HL-60 (cell line): ENCODE data around the gene STMN1.

ENCODE experiments used
- DNase-seq, 2 experiments: peaks; one replicate each; pipeline ENCODE4 v3.0.0-alpha.2; 2010 to 2020; ENCODE audit warnings: low read depth in 1 of 2, low spot score in 1 of 2
- H3K27ac ChIP-seq: fragments of 250-450 bp; sonication (Bioruptor Pico); replicated peaks from 2 replicates; pipeline ENCODE4 v1.5.1; 2020; ENCODE audit warnings: mild to moderate bottlenecking, moderate library complexity
- H3K27me3 ChIP-seq: fragments of 250-450 bp; sonication (Bioruptor Pico); 2 replicates; pipeline ENCODE4 v1.5.1; 2021; ENCODE audit warnings: mild to moderate bottlenecking, moderate library complexity; ENCODE audit not compliant: insufficient read depth, poor library complexity, severe bottlenecking
- H3K4me3 ChIP-seq: replicated peaks from 2 replicates; pipeline ENCODE4 v1.5.1; 2011; ENCODE audit warnings: mild to moderate bottlenecking, control low read depth, low read length; ENCODE audit not compliant: insufficient read depth
- CTCF ChIP-seq: IDR thresholded peaks from one replicate; pipeline ENCODE4 v1.5.1; 2011; ENCODE audit warnings: low read length, control low read depth, inconsistent platforms; ENCODE audit not compliant: insufficient read depth
- GABPA ChIP-seq: IDR thresholded peaks from 2 replicates; pipeline ENCODE4 v1.6.1; 2012; ENCODE audit warnings: low read depth
- POLR2AphosphoS5 ChIP-seq: IDR thresholded peaks from 2 replicates; pipeline ENCODE4 v1.6.1; 2012; ENCODE audit warnings: low read depth
- REST ChIP-seq: IDR thresholded peaks from 2 replicates; pipeline ENCODE4 v1.6.1; 2012; ENCODE audit warnings: low read depth; ENCODE audit not compliant: insufficient replicate concordance
- SPI1 ChIP-seq: IDR thresholded peaks from 2 replicates; pipeline ENCODE4 v1.6.1; 2012; ENCODE audit warnings: low read depth, mild to moderate bottlenecking, borderline replicate concordance

STMN1 gene

DNA sequence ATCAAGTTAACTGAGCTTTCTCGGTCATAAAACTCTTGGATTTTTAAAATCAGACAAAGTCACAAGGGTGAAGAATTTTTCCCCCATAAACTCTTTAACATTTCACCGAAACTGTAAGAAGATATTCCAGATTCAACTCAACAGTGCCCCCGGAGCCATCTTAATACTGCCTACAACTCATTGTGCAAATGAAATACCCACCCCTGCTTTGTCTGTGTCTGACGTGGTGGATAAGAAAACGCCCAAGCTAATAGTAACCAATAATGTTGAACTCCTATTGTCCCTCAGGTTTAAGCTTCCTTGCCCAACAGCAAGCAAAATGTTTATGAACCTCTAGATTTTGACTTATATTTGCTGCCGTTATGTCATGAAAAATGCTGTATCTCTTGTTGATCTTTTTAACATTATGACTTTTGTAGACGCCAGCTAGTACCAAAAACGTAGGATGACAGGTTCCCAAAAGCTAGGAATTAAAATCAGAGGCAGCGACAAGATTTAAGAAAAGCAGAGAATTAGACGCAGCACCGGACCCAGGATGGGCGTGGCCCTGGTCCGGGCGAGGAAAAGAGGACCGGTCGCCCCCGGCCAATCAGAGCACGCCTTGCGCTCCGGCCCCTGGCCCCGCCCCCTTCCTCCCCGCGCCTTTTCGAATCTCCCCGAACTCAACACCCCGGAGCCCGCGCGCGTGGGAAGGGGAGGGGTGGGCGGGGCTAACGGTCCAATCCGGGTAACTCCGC, 1.1 kb downstream of the STMN1 start:
- Histone ChIP-seq H3K27ac (peak overlapping the region; percentile 96), H3K4me3 (peak overlapping the region; percentile 83), H3K27me3 (no peaks in the 10 kb centered on the region)
- peak; percentile 73 to 97 for DNase-seq
- TF ChIP-seq SPI1: no peak
- 0 out of 2 replicates have a peak, but pooled peaks have one; percentile 16 for TF ChIP-seq POLR2AphosphoS5

GRCh38 chr1:25903986-25904385, 2.2 kb downstream of the STMN1 start:
- Histone ChIP-seq H3K27me3 (no peaks in the 10 kb centered on the region), H3K4me3 (peak overlapping the region; percentile 83), H3K27ac (no peak overlapping the region)
- TF ChIP-seq GABPA (no peak), REST (no peak), SPI1 (no peak), CTCF (no peak), POLR2AphosphoS5 (no peak)
- DNase-seq: no peak

DNA sequence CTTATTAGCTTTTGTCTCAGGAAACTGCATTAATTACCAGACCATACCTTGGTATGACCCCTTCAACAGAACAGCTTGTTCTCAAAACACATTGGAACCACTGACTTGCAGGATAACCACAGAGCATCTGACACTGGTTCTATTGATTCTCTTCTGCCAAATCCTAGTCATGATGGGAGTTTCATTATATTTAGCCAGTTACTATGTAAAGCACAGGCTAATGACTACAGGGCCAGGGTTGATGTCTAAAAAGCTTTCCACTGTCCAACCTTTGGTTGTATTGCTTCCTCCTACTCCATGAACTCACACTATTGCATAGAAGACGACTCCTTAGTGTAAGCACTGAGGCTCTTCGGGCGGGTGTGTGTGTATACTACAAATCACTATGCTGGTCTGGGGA, 3.8 kb downstream of the STMN1 start:
- Histone ChIP-seq H3K4me3 (no peak overlapping the region), H3K27ac (no peak overlapping the region), H3K27me3 (no peaks in the 10 kb centered on the region)
- TF ChIP-seq POLR2AphosphoS5 (no peak), GABPA (no peak), REST (no peak), CTCF (no peak), SPI1 (no peak)
- no peak for DNase-seq

GRCh38 chr1:25900219-25900618, 6.0 kb downstream of the STMN1 start:
- no peak overlapping the region for H3K27ac ChIP-seq
- H3K27me3 ChIP-seq: no peaks in the 10 kb centered on the region
- H3K4me3 ChIP-seq: no peak overlapping the region
- DNase-seq: no peak
- TF ChIP-seq REST: no peak
- TF ChIP-seq GABPA: no peak
- no peak for TF ChIP-seq CTCF
- no peak for TF ChIP-seq SPI1
- TF ChIP-seq POLR2AphosphoS5: no peak
